ENCODE data around the gene DNAAF8. TPM values are rescaled to one million over a fixed set of nuclear protein-coding genes. Genes with fewer than 3 reads are reported as not detected.
A peak's percentile ranks its signal among the peaks of the same experiment; 100 is the strongest.

DNAAF8 gene
- total and polyA plus RNA-seq, 2 donors (not counting 3 experiments of a cell fraction or from before 2014, with no cell fraction given): 0.58 to 1.0 TPM

DNA sequence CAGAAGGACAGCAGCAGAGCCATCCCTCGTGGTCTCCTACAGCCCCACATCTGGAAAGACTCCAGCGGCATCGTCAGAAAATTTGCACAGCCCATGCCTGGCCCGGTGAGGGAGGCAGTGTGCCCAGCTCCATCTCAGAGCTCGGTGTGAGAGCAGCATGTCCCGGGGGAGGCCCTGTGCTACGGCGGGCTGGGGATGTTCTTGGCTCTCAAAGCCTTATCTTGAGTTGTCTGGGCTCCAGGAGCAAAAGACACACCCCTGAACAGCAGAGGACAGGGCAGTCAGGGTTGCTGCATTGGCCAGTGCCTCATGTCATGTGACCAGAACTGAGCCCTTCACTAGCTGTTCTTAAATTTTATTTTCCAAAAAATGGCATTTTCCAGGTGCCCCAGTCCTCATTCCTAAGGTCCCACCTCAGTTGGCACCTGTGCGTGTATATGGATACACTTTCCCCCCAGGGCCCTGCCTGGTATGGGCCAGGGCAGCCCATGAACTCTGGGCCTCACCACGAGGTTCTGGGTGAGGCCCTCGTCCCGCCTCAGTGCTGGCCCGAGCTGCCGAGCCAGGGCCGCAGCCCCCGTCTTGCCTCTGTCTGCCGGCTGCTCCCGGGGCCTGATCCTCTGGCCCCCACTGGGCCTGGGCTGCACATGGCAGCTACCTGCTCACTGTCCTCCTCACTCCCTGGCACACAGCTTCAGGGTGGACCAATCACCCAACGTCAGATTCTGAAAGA is 38.0 kb upstream of the DNAAF8 start:
- Histone ChIP-seq H3K79me2 (ENCODE audit: control insufficient read depth, insufficient read depth, low read length) (no peaks in the 10 kb centered on the region), H3K9ac (replicated peaks; ENCODE audit: extremely low read depth, insufficient read depth, low read length) (no peak overlapping the region), H3K36me3 (ENCODE audit: control insufficient read depth in 2 of 2, extremely low read depth in 1 of 2, insufficient read depth in 2 of 2, low read length in 2 of 2) (peaks cover 3 to 32% of the 10 kb centered on the region in 2 experiments), H3K27me3 (ENCODE audit: control insufficient read depth in 2 of 2, insufficient read depth in 2 of 2, low read length in 2 of 2) (no peaks in the 10 kb centered on the region), H3K4me3 (replicated peaks in 1 of 3; ENCODE audit: insufficient read depth in 1 of 3, low read depth in 1 of 3, low read length in 3 of 3) (no peak overlapping the region), H3K4me1 (ENCODE audit: control insufficient read depth, extremely low read depth, insufficient read depth, low read length) (peaks cover 4% of the 10 kb centered on the region), H3K27ac (ENCODE audit: insufficient read depth, low read depth, low read length) (no peak overlapping the region), H3K9me3 (replicated peaks; ENCODE audit: control insufficient read depth, insufficient read depth, low read length) (no peaks in the 10 kb centered on the region), H4K20me1 (replicated peaks; ENCODE audit: control insufficient read depth, extremely low read depth, insufficient read depth, low read length) (no peaks in the 10 kb centered on the region), H2AFZ (ENCODE audit: low read depth, low read length) (no peak overlapping the region), H3K9me1 (replicated peaks; ENCODE audit: control insufficient read depth, extremely low read depth, insufficient read depth, low read length) (no peaks in the 10 kb centered on the region), H3K4me2 (ENCODE audit: insufficient read depth, low read length) (no peak overlapping the region)
- no peak for TF ChIP-seq FOS (IDR thresholded peaks at IDR 0.05; ENCODE audit: borderline replicate concordance, insufficient read depth, low read length)
- no peak for TF ChIP-seq GATA2 (IDR thresholded peaks at IDR 0.05; ENCODE audit: insufficient read depth, insufficient read length, low read depth, low read length)
- TF ChIP-seq EZH2 (IDR thresholded peaks at IDR 0.05; ENCODE audit: borderline replicate concordance, low read depth, low read length, severe bottlenecking): no peak
- TF ChIP-seq, protein P1, sequence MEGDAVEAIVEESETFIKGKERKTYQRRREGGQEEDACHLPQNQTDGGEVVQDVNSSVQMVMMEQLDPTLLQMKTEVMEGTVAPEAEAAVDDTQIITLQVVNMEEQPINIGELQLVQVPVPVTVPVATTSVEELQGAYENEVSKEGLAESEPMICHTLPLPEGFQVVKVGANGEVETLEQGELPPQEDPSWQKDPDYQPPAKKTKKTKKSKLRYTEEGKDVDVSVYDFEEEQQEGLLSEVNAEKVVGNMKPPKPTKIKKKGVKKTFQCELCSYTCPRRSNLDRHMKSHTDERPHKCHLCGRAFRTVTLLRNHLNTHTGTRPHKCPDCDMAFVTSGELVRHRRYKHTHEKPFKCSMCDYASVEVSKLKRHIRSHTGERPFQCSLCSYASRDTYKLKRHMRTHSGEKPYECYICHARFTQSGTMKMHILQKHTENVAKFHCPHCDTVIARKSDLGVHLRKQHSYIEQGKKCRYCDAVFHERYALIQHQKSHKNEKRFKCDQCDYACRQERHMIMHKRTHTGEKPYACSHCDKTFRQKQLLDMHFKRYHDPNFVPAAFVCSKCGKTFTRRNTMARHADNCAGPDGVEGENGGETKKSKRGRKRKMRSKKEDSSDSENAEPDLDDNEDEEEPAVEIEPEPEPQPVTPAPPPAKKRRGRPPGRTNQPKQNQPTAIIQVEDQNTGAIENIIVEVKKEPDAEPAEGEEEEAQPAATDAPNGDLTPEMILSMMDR (IDR thresholded peaks at IDR 0.05; ENCODE audit: extremely low read depth in 1 of 2, insufficient read depth in 1 of 2, low read depth in 1 of 2, low read length in 2 of 2): no peak
- no peak for TF ChIP-seq MYC (IDR thresholded peaks at IDR 0.05; ENCODE audit: low read depth, low read length)
- TF ChIP-seq POLR2A (IDR thresholded peaks at IDR 0.05; ENCODE audit: low read depth, low read length): peak; percentile 12
- no peak for TF ChIP-seq POLR2AphosphoS5 (IDR thresholded peaks at IDR 0.05; ENCODE audit: insufficient read depth, low read depth, low read length)
- dilution Hi-C loops (cut with MboI; ENCODE audit: extremely low pct_ligation_motif_present, low sequenced_read_pairs) (no loop called here), intact Hi-C loops (cut with micrococcal nuclease) (no loop called here)
- ChIA-PET CTCF (interaction anchor here (0.6 to 1.4 kb wide), 3 partner anchors 10 to 259 kb away, joined by 3 read pairs; partner anchors contain the start of gene MGRN1), POLR2A (no interaction called here)
- DNase-seq (ENCODE audit: low read depth, low spot score) (no peak), FAIRE-seq (no peak)
- no TSS peak for BruUV-seq (replicated peaks)

All from endothelial cell of umbilical vein (primary cell).